GM19468 (cell line): ENCODE results near the gene WIF1.

Experiments used
- ATAC-seq: cut with Tn5 transposase; IDR thresholded peaks from one replicate; pipeline ENCODE4 v1.9.1; 2021; ENCODE audit warnings: mild to moderate bottlenecking, moderate library complexity, moderate number of reproducible peaks; ENCODE audit not compliant: unreplicated experiment; ENCODE audit errors: extremely low read depth

WIF1 gene

DNA sequence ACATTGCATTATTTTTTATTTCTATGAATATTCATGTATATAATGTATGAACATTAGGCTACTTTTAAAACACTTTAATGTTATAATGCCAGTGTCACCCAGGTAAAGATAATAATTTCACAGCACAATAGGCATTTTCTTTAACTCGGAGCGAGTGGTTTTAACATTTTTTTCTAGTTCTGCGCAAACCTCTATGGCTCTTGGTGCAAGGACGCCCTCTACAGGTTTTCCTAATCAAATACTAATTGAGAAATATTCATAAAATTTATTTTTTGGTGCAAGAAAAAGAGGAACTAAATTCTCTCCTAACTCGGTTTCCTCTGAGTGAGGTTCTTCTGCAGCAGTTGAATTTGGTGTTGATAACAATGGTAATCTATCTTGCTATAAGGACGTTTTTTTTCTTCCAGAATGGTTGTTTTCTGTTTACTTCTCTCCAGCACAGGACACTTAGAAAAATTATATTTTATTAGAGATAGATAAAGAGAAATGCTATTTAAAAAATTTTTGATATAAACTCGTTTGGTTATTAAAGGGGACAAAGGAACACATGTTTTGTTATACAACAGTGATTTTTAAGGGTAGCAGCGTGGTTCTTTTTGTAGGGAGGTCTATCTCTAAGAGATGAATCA, 2.4 kb upstream of the WIF1 start:
- no peak for ATAC-seq

DNA sequence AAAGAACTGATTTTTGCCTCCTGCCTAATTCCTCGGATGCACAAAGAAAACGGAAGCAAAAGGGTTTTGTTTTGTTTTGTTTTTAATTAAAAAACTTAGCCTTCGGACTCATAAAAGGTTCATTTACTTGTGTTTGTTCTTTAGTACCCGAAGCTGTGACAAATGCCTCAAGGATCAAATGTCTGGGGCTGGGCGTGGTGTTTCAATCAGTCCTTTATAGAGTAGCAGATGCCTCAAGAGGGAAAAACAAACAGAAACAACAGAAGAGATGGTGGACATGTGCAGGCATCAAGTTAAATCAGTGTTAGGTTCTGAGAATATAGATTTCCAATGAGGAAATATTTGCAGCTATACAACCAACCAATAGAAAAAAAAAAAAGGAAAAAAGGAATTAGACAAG, 1.6 kb upstream of the WIF1 start:
- ATAC-seq = no peak

DNA sequence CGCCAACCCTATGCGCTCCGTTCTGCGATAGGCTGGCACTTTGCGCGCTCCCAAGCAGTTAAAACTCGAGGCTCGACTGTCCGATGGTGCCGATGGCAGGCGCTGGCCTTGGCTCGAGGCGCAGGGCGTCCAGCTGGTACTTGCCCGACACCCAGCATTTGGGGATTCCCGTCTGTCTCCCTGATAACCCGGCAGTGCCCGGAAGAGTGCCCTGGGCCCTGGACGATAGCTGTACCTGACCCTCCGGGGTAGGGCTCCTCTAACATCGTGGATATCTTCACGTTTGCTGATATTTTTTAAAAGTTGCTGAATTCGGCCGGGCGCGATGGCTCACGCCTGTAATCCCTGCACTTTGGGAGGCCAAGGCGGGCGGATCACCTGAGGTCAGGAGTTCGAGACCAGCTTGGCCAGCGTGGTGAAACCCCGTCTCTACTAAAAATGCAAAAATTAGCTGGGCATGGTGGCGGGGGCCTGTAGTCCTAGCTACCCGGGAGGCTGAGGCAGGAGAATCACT, 908 bp upstream of the WIF1 start:
- ATAC-seq = no peak

DNA sequence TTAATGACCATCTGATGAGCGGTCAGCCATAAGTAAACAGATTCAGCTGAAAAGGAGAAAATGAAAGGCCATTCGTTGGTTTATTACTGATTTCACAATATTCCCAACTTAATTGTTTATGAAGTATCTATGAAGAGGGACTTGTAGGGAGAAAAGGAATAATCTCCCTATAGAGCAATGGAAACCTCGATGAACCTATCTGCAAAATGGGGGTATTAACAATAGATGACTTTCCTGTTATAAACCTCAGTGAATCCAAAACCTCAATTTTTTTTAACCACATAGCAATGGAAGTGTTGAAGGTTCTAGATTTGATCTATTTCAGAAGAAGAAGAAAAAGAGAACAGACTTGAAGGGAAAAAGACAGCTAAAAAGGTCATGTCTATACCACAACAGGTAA, 2.0 kb downstream of the WIF1 start:
- no peak for ATAC-seq

DNA sequence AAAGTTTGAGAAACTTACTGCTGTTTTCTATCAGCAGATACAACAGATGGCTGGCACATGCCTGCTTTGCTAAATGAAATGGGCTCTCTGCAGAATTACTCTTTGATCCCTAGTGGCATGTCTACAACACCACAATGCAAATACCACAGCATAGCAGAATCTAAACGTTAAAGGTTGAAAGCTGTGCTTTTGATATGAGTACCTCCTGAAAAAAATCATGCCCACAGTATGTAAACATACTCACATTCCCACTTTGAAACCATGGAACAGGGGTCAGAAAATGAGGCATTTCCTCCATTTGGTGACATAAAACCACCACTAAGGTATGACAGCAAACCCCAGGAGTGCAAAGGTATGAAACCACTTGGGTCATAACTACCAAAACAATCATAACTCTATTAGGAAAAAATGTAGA, 7.5 kb downstream of the WIF1 start:
- no peak for ATAC-seq

DNA sequence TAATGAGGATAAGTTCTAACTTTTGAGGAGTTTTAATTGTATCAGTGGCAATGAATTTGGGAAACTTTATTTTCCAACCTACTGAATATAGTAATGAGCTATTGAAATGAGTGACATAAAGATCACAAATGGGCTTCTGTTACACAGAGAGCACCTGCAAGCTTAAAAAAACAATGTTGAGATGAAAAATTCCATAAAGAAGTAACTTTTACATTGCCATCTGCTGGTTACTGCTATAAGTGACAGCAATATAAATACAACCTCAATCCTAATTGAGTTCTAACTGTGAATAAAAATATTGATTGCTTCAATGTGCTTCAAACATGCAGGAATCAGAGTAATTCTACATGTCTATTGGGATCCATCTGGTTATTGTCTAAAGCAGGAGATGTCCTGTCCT, 14.2 kb downstream of the WIF1 start:
- ATAC-seq = no peak

DNA sequence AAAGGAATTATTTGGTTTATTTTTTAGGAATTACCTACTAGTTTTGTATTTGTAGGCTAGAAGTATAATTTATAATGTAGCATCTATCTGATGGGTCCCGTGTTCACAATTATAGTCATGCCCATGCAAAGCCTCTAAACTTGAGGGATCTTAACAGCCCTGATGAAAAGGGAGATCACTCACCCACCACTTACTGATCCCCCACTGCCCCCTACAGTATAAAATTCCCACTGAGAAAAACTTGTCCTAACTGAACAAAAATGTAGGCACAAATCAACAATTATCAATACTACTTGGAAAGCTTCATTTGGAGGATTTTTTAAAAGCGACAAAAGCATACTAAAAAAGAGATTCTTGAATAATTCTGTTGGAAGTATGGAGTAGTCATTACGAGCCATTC, 21.0 kb downstream of the WIF1 start:
- ATAC-seq = no peak

DNA sequence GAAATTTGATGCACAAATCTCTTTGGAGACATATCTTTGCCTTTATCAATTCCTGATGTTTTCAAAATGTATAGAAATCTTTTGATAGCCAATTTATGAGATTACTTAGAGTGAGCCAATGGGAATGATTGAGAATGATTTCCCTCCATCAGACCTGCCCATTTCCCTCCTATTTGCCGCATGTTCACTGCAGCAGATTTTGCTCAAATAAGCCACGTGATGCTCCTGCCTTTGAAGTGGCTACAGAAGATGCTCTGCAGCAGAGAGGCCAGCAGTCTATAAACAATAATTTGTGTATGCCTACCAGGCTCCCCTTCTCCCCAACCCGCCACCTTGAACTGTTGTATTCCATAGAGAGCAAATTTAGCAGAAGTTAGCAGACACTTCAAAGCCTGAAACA, 21.9 kb downstream of the WIF1 start:
- no peak for ATAC-seq

DNA sequence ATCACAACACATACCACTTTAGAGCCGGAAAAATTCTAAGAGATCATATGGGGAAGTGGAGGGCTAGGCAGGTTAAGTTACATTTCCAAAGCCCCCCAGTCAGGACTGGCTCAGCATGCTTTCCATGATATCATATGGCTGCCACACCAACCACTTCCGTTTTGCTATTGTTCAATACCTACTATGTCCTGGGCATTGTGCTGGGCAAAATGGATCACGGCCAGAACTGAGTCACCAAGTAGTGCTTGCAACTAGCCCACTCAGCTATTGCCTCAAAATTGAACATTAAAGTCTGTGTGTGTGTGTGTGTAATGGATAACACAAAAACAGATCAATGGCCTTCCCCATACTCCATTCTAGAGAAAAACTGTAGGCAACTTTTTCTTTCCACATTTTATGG, 22.7 kb downstream of the WIF1 start:
- no peak for ATAC-seq

DNA sequence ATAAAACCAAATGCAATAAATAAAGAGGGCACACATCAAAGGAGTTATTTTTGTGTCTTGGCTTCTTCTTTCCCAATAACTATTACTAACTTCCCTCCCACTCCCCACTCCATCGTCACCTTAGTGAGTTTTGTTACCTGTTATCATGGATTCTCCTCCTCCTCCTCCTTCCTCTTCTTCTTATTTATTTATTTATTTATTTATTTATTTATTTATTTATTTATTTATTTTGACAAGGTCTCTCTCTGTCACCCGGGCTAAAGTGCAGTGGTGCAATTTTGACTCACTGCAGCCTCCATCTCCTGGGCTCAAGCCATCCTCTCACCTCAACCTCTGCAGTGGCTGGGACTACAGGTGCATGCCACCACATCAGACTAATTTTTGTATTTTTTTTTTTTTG, 26.4 kb downstream of the WIF1 start:
- ATAC-seq = no peak

DNA sequence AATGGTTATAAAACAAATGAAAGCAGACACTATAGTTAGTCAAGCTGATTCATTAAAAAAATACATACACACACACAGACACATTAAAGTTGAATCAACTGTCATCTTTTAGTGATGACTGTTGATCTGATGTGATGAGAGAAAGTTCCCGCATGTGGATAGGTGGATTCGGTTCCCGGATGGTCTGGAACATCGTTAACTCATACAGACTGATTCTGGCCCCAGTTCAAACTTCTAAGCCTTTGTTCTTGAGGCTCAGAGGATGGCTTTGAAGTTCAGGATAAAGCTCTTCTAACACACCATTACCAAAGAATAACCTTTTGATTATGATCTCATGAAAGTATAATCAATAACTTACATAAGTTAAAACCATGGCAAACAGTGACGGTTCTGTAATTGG, 27.5 kb downstream of the WIF1 start:
- ATAC-seq = no peak

DNA sequence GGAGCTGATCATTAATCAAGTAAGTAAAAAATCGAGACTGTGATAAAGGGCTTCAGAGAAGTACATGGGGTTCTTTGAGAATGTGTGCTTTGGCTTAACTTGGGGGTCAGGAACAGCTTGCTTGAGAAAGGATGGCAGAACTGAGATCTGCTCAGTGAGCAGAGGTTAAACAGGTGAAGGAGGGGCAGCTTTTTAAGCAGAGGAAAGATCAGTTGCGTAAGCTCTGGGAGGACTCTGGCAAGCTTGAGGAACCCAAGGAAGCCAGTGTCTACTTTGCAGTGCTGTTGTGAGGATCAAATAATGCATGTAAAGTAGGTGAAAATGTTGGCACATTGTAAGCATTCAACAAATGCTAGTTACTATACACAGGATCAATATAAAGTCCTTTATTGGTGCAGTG, 30.6 kb downstream of the WIF1 start:
- no peak for ATAC-seq

DNA sequence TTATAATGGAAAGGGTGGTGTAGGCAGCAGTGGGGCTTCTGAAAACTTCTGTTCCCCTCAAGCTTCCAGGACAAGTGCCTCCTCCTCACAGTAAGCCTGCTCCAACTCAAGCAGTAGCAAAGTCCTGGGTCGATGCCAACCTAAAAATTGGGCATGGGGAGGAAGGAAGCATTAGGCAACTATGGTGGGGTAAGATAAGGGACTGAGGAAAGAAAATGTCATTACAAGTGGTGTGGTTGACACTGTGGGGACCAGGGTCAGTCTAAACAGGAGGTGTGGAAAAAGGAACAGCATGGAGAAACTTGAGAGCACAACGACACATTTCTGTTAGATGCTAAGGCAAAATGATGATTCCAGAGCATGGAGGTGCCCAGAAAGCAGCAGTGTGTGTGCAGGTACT, 34.9 kb downstream of the WIF1 start:
- ATAC-seq = no peak

DNA sequence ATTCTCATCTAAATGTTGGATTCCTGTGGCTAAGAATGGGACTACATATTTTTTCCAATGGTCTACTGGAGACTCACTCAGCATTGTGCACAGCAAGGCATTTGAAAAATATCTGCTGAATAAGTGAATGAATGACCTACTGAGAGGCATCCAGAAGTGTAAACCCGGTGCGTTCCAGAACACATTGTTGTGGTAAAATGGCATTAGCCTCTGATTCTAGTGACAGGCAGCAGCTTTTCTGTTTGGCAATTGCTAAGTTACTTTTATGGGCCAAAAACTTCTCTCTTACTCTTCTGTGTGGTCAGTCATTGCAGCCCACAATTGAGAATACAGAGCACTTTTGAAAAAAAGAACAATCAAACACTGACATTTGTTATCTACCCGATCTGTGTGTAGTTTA, 36.5 kb downstream of the WIF1 start:
- no peak for ATAC-seq

DNA sequence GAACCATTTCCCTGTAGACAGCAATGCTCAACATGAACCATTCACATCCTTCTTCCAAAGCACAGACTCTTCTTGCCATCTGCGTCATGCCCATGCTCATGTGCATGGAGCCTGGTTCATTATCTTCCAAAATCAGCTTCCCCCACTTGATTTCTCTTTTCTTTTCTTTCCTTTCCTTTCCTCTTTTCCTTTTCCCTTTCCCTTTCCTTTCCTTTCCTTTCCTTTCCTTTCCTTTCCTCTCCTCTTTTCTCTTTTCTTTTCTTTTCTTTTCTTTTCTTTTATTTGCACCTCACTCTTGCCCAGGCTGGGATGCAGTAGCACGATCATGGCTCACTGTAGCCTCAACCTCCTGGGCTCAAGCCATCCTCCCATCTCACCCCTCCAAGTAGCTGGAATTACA, 37.5 kb downstream of the WIF1 start:
- no peak for ATAC-seq

DNA sequence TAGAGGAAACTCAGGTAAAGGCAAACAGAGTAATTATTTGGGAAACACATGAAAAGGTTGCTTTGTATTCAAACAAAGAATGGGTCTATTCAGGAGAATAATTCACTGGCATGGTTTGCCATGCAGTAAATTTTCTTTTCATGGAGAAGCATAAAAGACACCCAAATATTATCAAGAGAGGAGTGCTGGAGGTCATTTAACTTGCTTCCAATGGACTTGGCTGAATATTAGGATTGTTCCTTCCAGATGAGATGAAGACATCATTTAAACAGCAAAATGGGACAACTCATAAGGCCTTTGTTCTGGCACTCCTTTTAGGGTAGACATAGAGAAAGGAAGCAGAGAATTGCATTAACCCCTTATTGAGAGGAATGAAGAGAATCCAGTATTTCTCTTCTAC, 38.7 kb downstream of the WIF1 start:
- no peak for ATAC-seq

DNA sequence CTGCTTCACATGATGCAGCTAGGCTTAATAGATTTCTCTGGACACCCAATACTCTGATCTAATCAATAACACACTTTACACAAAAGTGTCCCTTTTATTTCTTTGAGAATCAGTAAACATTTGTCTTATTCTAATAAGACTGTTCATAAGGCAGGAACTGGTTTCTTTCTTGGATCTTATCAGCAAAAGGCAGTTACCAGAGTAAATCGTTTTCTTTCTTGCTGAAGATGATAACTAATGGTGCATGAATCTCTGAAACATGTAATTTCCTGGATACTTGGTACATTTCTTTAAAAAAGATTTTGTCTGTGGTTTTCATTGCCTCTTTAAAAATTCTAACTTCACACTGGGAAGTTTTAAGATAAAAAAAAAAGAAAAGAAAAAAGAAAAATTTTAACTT, 39.6 kb downstream of the WIF1 start:
- ATAC-seq = no peak

DNA sequence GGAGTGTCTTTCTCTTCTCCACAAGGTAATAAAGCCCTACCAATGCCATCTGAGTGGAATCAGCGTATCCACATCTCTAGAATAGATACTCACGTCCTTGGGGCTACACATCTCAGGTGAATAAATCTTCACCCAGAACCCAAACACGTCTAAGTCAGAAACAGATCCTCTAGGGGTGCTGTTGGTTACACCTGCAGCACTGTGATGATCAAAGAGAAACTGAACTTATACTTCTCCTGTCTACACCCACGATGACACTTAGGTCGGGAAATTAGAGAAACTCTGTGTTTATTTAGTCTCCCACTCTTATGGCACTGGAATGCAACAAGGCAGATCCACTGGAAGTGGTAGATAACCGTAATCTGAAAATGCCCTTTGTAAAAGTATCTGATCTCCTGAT, 46.2 kb downstream of the WIF1 start:
- ATAC-seq = no peak

DNA sequence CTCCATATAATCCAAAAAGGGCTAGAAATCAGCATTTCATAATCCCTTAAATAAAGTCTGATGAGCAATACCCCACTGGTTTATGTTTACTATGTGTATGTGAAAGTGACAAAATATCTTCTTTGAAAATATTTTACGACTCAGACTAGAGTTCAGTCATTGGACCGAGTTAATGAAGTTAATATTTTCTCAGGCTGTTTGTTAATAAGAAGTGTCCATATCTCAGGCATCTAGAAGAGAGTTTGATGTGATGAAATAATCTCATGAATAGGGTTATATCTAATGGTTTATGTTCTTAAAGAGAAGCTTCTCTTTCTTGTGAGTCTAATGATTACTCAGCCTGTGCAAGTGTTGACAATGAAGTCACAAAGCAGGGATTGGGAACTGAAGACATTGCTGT, 51.8 kb downstream of the WIF1 start:
- ATAC-seq = no peak

DNA sequence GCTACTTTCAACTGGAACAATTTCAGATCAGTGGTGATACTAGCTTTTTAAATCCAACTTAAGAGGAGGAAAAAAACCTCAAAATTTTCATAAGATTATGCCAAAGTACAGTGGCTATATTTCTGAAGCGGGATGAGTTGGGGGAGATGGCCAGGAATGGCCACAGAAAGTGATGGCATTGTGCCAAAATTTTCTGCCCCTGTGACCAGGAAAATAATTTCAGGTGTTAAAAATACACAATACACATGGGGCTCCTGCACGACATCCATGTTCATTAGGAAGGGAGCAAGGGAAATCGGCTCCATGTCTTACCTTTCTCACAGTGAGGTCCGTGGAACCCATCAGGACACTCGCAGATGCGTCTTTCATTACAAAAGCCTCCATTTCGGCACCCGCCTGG, 53.7 kb downstream of the WIF1 start:
- no peak for ATAC-seq

DNA sequence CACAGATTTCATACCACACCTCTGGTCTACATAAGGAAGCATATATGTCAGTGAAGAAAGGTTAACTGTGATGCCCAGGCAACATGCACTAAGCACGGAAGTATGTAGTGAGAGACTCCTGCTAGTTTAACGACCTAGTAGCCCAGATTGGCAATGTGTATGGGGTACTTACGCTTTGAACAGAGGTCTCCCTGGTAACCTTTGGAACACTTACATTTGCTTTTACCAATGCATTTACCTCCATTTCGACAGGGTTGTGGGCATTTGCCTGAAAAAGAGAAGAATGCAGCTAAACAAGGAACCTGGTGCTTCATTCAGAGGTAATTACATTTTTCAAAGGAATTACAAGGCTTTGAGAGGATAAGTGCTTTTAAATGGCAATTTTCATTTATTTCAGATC, 65.2 kb downstream of the WIF1 start:
- ATAC-seq = no peak

DNA sequence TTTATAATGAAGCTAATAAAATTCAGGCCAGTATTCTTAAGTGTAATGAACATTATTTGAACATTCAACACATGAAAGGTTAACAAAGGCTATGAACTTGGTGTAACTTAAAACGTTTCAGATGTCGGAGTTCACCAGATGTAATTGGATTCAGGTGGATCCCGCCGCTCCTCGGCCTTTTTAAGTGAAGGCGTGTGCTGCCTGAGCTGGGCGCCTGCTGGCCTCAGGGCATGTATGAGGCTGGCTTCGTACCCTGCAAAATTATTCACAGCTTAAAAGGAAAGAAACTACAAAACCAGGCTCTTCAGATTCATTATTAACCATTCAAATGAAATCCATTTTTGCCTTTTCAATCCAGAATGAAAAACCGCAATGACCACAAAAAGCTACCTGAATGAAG, 69.9 kb downstream of the WIF1 start:
- ATAC-seq = no peak

DNA sequence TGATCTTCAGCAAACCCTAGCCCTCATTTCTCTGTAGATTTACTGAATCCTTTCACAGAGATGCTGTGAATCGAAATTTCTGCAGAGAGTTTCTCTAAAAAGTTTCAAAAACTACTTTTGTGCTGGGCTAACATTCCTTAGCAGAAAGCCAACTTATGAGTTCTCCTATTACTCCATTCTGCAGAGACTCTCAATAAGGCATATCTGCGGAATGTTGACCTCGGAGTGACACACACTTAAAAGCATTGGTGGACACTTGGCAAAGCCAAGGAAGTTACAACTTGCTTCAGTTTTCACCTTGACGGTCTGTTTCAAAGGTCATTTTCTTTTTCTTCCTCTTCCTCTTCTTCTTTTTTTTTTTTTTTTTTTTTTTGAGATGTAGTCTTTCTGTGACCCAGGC, 75.8 kb downstream of the WIF1 start:
- ATAC-seq = no peak
